GM18861 (cell line): ENCODE data around the gene ZBTB38.

ENCODE experiments used
- ATAC-seq: cut with Tn5 transposase; IDR thresholded peaks from one replicate; pipeline ENCODE4 v1.9.1; 2021; ENCODE audit not compliant: unreplicated experiment

Gene ZBTB38

DNA sequence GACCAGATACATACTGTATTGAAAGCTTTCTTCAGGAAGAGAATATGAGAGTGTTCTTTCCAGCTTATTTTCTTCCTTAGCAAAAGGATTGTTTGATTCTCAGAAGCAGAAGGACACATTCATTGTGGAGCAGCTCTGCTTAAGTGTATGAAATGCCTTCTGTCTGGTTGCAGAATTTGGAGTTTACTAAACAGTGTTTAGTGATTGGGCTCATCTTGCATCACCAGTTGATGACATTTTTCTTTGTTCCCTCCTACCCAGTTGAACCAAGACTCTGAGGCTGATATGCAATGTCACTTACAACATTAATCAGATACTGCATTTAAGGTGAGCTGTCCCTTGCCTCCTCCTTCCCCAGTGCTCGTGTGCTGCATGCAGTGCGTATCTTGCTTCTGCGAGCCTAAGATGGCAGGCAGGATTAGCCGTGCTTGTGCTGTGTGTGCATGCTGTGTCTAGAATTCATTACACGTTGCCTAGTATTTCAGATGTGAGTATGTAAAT lies 18.4 kb downstream of the ZBTB38 start:
- ATAC-seq: peak; percentile 25

DNA sequence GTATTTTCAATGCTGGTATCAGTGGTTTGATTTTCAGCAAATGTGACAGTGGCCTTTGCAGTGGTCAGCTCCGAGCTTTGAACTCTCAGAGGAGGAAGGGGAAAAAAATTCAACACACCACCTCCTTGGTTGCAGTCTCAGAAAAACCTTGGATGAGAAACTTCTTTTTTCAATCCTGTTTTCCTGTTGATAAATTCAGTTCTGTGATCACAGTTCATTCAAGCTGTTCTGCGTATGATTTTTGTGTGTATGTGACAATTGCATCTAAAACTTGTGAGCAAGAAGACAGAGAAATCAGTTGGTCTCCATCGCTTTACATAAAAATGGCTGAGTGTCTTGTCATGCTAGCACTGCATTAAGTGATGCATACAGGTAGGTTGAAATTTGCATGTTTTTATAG lies 19.2 kb downstream of the ZBTB38 start:
- no peak for ATAC-seq

DNA sequence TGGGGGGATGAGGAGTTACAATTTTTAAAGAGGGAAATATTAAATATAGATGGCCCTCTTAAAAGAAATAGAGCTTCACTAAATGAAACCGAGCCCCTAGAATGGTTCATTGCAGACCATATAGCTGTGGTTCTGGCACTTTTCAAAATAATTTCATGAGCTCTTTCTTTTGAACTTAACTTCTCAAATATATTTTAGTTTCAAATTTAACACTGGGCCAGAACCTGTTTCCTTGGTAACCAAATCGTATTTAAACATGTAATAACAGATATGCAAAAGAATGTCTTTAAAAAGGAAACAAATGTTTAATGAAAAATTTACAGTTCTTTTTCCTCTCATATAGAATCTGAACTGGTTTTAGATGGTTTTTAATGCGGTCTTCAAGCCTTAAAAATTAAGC lies 20.1 kb downstream of the ZBTB38 start:
- no peak for ATAC-seq

DNA sequence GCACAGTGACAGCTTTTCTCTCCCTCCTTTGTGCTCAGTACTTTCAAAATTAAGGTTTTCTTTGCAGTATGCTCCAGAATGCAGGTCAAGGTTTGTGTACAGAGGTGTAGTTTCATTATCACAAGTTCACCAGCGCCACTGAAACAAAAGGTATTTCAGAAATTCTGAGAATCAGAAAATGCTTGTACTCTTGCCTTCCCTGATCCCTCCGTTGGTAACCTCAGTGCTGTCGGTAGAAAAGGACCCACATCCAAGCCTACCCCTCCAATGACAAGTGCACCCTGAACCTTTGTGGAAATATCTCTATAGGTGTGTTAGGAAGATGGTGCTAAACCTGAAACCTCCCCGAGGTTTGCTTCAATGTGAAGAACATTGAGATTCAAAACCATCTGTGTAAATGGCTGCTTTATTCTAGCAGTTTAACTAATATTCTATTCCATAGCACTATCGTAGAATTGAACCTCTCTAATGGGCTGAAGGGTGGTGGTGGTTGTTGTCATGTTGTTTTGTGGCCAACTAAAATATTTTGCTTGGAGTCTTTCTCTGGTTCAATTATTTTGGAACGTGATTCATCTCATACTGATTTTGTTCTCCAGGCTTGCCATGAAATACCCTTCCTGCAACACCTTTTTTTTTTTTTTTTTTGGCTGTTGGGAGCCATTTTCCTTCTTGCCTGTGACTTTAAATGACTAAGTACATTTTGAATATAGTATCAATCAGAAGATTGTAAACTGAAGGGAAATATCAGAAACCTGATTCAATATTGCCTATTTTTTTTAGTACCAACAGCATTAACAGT lies 20.7 kb downstream of the ZBTB38 start:
- no peak for ATAC-seq

DNA sequence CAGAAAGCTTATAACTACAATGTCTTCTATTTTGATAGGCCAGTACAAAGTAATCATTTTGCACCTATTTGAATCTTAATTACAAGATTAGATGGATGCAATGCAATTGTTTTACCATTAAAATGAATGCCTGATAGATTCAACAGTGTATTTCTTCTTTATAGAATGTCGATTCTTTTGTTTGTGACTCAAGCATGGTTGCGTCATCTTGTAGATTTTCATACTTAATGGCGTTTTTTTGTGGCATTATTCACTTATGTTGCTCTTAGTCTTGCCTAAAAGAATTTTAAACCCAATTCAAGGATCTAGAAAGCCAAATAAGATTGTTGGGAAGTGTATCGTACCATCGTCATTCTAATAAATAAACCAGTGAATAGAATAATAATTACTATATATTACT lies 21.4 kb downstream of the ZBTB38 start:
- ATAC-seq: no peak

DNA sequence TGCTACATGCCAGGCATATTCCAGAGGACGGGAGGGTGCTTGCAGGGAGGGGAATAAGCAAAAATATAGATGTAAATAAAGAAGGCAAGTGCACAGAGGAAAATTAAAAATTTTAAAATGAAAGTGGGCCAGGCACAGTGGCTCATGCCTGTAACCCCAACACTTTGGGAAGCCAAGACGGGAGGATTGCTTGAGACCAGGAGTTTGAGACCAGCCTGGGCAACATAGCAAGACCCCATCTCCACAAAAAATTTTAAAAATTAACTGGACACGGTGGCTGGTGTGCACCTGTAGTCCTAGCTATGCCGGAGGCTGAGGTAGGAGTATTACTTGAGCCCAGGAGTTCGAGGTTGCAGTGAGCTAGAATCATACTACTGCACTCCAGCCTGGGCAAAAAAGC lies 22.4 kb downstream of the ZBTB38 start:
- ATAC-seq: no peak

DNA sequence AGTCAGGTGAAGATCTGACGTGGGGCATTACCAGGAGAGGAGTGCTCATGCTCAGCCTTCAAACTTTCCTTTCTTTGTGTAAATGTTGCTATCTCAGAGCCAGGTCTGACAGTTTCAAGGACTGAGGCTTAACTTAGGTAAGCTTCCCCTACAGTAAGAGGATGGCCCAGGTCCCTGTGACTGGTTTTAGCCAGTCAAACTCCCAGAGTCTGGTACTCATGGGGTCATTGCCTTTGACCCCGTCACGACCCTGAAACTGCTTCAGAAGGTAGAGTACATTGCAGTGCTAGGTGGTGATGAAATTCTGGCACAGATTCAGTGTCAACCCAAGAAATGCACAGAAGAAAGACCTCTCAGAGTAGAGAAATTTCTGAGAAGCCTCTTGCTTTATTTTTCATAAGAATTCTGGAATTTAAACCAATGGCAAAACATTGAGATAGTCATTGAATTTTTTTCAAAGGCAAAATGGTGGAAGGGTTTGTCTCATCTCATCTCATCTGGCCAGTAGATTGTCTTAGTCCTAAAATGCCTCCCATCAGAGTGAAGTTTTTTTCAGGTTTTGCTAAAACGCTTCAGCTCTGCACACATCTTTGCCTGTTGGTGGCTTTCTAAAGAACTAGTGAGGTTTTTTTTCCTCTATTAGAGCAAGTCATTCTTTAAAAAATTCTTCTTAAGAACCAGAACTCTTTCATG lies 23.1 kb downstream of the ZBTB38 start:
- ATAC-seq: no peak

DNA sequence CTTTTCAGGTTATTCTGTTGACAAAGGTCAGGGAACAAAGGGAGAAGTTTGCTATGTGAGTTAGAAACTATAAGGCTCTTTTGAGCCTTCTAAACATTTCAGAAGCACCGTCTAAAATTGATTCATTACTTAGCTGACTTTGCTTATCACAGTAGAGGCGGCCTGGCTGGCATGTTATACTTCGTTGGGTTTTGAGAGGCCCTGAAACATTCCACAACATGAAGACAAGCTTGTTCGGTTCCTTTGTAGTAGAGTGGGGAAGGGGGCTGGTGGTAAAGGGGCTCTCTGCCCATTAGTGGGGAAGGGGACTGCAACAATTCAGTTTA lies 23.6 kb downstream of the ZBTB38 start:
- ATAC-seq: no peak

DNA sequence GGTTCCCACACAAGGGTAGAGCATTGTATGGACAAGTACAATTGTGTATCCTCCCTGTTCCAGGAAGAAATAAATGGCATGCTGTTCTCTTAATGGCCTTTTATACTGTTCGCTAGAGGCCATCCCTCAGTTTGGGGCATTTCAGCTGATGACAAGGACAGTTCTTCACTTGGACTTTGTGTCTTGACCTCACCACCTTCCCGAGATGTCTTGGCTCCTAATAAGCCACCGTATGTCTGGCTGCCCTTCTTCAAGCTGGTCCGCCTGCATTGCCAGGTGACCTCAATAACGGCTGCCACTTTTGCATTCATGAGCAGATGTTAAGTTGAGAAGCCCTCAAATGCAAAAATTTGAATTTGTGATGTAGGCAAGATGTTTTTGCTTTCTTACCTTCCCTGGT lies 24.1 kb downstream of the ZBTB38 start:
- ATAC-seq: no peak

DNA sequence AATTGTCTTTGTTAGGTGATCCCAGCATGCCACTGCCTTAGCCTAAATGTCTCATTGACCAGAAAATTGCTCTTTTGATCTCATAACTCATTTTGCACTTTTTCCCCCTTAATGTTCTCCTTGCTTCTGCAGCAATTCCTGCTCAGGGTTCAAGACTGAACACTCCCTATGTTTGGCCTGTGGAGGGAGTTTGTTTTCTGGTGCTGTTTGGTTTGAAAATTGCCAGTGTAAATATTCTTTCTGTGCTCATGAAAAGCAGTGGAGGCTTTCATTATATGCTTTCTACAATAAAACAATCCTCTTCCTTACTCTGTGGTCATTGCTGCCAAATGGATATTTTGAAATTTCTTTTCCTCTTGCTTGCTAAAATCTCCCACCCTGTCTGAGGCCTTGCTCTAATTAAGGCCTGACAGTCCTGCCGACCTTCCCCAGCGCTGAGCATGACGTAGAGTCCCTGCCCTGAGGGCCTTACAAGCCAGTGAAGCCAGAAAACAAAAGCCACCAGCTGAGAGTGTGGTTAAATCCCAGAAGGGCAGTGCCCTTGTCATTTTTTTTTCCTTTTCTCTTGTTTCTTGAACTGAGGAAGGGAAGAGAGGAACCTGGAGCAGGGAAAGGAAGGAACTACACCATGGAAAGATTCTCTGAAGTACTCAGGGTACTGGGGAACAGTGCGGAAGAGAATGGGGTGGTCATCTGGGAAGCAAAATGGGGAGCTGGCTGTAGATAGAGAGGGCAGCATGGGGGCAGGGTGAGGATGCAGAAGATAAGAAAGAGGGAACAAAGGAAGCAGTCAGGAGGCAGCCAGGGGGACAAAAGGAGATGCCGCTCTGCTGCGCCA lies 24.8 kb downstream of the ZBTB38 start:
- no peak for ATAC-seq

DNA sequence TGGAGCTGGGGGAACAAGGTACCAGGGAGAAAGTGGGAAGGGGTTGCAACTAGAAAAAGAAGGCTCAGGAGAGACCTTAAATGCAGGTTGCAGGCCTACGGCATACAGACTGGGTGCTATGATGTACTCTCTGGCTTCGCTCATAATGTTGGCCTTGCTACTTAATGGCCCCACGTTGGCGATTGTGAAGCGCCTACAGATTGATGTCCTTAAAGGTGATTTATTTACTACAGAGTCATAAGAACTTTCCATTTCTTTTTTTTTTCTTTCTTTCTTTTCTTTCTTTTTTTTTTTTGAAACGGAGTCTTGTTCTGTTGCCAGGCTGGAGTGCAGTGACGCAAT lies 25.4 kb downstream of the ZBTB38 start:
- no peak for ATAC-seq

DNA sequence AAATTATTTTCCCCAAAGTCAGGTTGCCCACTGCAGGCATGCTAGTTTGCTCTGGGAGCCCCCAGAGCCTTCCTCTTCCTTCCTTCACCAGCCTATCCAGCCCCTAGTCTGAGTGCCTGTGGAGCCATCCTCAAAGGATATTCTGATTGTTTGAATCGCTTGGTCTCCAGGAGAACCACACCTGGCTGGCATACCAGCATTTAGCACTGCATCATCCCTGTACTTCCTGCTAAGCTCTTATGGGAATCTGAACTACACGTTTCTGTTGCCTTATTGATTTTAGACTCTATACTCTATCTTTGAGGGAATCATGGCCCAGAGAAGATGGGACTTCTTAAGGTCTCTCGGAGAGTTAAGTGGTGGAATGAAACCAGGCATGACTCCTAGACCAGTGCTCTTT lies 26.3 kb downstream of the ZBTB38 start:
- no peak for ATAC-seq

DNA sequence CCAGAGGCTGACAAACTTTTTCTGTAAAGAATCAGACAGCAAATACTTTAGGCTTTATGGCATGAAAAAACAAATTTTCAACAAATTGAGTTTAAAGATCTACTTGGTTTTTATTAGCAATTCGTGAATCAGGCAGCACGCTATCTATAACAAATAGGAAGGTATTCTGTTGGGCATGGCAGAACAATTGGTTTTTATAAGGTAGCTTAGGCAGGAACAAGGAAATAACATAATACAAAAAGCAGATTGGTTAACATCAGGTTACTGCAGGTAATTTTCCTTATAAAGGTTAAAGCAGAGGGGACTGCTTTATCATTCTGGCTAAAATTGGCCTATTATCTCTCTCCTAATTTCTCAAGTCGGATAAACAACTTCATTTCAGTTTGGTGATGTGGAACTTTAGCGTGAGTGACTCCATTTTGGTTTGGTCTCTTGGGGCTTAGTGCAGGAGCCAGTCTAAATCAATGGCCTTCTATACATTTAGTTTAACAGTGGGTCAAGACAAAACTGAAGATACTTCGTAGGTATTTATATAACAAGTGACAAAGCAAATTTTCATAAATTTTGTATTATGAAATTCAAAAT lies 26.8 kb downstream of the ZBTB38 start:
- no peak for ATAC-seq

DNA sequence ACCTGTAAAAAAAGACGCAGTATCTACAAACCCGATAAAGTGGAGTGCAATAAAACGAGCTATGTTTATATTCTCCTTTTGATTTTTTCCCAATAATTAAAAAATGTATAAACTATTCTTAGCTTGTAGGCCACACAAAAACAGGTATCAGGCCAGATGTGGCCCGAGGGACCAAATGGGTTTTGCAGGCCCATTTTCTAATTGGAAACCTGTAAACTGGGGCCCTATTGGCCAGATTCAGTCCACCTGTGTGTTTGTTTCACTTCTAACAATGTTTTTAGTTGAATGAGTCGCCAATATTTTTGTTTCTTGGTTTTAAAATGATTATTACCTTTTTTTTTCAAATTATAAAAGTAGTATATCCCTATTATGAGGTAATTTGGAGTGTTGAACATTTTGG lies 29.7 kb downstream of the ZBTB38 start:
- no peak for ATAC-seq

DNA sequence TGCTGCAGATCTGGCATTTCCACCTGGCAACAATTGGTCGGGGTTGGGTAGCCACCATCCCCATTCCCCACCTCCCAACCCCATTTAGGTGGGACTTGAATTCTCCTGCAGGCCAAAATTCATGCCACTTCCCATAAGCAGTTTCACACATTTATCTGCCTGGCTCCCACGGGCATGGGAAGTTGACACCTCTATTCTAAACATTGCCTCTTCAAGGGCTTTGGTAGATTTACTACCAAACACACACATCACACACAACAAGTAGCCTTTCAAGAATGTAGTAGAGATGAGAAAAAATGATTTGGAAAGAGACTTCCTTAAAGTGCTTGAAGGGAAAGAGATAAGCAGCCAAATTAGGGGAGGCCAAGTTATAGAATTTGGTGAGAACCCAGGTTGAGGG lies 30.9 kb downstream of the ZBTB38 start:
- ATAC-seq: no peak

DNA sequence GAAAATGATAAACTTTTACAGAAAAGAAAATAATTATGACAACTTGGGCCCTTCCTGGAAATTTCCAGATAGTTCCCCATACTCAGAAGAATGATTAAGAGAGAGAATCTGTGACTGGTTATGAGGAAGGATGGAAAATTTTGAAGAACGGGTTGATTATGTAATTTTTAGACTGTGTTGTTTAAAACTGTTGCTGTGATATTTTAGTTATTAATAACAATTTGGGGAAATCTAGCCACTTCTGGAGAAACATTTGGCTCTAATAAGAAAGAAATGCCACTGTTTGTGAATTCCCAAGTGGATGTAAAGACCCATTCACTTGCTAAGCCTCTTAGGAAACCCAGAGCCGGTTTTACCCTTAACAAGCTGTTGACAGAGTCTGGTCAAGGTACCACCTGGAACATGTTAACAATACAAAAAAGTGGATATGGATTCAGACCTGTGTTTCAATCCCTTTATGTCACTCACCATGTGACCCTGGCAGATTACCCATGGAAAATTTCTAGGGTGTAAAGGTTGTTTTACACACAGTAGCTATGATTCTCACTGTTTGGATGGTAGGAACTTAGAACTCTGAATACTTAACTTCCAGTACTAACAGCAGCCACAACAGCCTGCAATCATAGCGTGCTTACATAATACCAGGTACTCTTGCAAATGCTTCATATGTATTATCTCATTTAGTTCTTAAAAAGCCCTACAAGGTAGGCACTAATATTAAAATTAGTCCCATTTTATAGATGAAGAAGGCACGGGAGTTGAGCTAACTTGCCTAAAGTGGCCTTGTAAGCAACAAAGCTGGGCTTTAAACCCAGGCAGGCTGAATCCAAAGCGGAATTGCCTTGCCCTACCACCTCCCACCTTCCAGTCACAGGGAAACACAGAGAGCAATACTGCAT lies 32.0 kb downstream of the ZBTB38 start:
- ATAC-seq: peak; percentile 29

DNA sequence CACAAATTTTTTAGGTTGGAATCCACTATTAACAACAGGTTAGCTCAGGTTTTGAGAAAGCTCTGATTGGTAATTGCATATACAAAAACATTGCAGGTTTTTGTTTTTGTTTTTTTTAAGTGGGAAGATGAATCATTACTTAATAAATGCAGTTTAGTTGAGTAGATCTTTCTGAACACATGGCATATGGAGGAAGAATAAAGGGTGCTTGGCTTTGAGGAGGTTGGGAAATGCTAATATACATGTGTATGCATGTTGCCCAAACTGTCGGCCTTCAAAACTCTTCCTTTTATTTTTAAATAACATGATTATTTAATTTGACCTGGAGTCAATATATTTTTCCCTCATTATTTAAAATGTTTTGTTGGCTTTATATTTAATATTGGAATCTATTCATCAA lies 32.8 kb downstream of the ZBTB38 start:
- no peak for ATAC-seq

DNA sequence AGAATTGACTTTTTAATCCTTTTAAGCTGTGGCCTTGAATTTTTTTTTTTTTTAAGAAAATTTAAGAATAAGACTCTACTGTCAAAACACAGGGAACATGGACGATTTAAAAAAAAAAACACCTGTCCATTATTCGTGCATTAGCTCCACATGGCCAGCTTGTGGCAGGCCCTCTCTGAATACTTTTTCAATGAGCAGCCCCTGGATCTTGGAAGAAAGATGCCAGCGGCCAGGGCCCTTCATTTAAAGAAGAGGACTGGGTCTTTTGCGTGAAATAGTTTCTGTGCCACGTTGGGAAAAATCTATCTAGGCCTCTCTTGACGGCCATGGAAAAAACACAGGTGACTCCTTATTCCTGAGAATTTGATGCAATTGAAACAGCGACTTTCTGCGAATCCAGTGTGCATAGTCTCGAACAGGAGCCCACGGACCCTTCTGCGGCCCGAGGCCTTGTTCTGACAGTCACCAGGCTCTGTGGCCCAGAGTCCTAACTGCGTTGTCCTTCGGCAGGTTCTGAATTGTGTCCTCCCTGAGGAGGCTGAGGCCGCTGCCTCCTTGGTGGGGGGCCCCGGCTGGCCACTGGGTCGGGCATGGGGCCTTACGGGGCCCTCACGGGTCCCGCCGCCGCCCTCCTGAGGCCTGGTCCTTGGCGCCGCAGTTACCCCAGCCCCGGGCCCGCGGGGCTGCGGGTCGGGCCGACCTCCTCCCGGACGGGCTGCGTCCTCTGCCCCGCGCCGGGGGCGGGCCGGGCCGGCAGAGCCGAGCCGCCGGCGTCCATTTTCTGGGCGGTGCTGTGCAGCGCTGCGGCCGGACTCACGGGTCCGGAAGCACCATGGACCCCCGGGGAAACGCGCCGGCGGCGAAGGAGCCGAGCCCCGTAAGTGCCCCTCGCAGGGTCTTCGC lies 33.5 kb downstream of the ZBTB38 start:
- ATAC-seq: peak; percentile 47

DNA sequence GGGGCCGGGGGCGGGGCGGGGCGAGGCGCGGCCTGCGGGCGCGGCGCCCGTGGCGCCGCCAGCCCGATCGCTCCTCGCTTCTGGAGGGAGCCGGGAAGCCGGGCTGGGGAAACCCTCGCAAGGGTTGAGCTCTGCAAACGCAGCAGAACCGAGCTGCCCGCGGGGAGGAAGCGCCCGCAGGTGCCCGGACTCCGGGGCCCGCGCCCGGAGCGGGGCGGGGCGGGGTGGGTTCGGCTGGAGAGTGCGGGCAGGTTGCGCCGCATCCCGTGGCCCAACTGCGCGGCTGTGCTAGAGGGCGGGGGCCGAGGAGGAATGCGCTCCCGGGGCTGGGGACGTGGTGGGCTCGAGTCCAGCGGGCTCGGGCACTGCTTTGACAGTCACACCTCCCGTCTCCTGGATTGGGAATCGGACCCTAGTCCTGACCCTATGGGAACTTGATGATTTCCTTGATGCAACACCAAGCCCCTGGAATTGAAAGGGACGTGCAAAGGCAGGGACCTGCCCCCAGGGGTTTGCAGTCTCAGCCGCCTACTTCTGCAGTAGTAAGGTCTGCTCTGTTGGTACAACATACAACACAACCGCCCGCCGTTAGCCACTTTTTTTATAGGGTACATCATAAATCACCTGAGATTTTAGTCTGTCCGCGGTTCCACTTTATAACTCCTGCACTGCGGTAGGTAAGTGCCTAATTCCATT lies 34.3 kb downstream of the ZBTB38 start:
- ATAC-seq: peak; percentile 12
